G401 (cell line): ENCODE measurements around the gene C20orf96. TPM values are rescaled to one million over a fixed set of nuclear protein-coding genes. Genes with fewer than 3 reads are reported as not detected.
"Not testable (repeated sequence)": the region's sequence is repeated elsewhere in the genome, so short reads cannot be mapped to it uniquely, and the experiment has no call there.

Experiments
- DNase-seq: peaks from one replicate; pipeline ENCODE4 v3.0.0-alpha.2; 2015; ENCODE audit warnings: low spot score
- in situ Hi-C: cut with HindIII; loops from 2 replicates; pipeline ENCODE4 v1.10.0; 2016; ENCODE audit warnings: low sequenced_read_pairs, mixed read lengths
- total RNA-seq: library from RNA; depleted of rRNA; stranded (reverse); fragments of >200 nt; shearing (Covaris generic); gene quantifications from 2 replicates; pipeline ENCODE4 v1.2.3, GENCODE V29; 2014; rRNA removed

The C20orf96 gene
- total RNA-seq, 1 experiment from 2014 or later: 4.5 TPM

- DNase-seq: no peak
- in situ Hi-C loops: no loop called here
Observed at GRCh38 chr20:258269-258858, 32.2 kb downstream of the C20orf96 start.

GRCh38 chr20:257419-257818, 33.1 kb downstream of the C20orf96 start, which contains the start of gene DEFB132:
TSS of gene DEFB132 (plus strand) at chr20:257724. CDS start at chr20:257779, 55 bp downstream.
- in situ Hi-C loops: no loop called here
- DNase-seq: no peak

- in situ Hi-C loops, DNase-seq: not testable (repeated sequence)
Observed at GRCh38 chr20:253447-253846, 37.1 kb downstream of the C20orf96 start.

GRCh38 chr20:252801-253200, 37.7 kb downstream of the C20orf96 start:
- DNase-seq: no peak
- in situ Hi-C loops: no loop called here

GRCh38 chr20:251354-251753, 39.2 kb downstream of the C20orf96 start:
- in situ Hi-C loops: no loop called here
- no peak for DNase-seq

- DNase-seq: no peak
- in situ Hi-C loops: no loop called here
Observed at GRCh38 chr20:242905-243304, 47.6 kb downstream of the C20orf96 start.

GRCh38 chr20:237929-238328, 52.6 kb downstream of the C20orf96 start:
- no peak for DNase-seq

GRCh38 chr20:237489-237888, 53.1 kb downstream of the C20orf96 start:
- in situ Hi-C loops: loop anchor here (5.0 kb wide), 1 partner anchor 95 kb away; no protein-coding TSS in a partner anchor

More at GRCh38 chr20:237929-238328, 52.6 kb downstream of the C20orf96 start:
- in situ Hi-C loops: loop anchor here (5.0 kb wide), 1 partner anchor 94 kb away; no protein-coding TSS in a partner anchor

GRCh38 chr20:235891-236290, 54.7 kb downstream of the C20orf96 start:
- DNase-seq: peak; percentile 24
- in situ Hi-C loops: loop anchor here (5.0 kb wide), 1 partner anchor 96 kb away; no protein-coding TSS in a partner anchor

More at GRCh38 chr20:237489-237888, 53.1 kb downstream of the C20orf96 start:
- no peak for DNase-seq

- no peak for DNase-seq
- in situ Hi-C loops: no loop called here
Observed at GRCh38 chr20:227439-228105, 63.0 kb downstream of the C20orf96 start.

- in situ Hi-C loops: no loop called here
- no peak for DNase-seq
Observed at GRCh38 chr20:226958-227357, 63.6 kb downstream of the C20orf96 start, which contains the start of gene DEFB129. TSS of gene DEFB129 (plus strand) at chr20:227258. CDS start at chr20:227289, 31 bp downstream.

- in situ Hi-C loops: not testable (repeated sequence)
Observed at GRCh38 chr20:225879-226278, 64.7 kb downstream of the C20orf96 start.

GRCh38 chr20:221258-221830, 69.2 kb downstream of the C20orf96 start:
- in situ Hi-C loops: no loop called here
- no peak for DNase-seq

More at GRCh38 chr20:225879-226278, 64.7 kb downstream of the C20orf96 start:
- not testable (repeated sequence) for DNase-seq

Other genes with a start within 250 kb of the C20orf96 start
- not detected in 2 replicates for gene DEFB125, start 203.1 kb downstream of the C20orf96 start, total RNA-seq
- gene DEFB126, start 148.2 kb downstream of the C20orf96 start, total RNA-seq: not detected in 2 replicates
- gene DEFB127, start 133.3 kb downstream of the C20orf96 start, total RNA-seq: not detected in 2 replicates
- gene DEFB128, start 101.0 kb downstream of the C20orf96 start, total RNA-seq: not detected in 2 replicates
- not detected in 2 replicates for gene DEFB129, start 63.5 kb downstream of the C20orf96 start, total RNA-seq
- not detected in 2 replicates for gene DEFB132, start 33.0 kb downstream of the C20orf96 start, total RNA-seq
- 74.3 and 75.1 TPM in 2 replicates for gene ZCCHC3, start 6.8 kb upstream of the C20orf96 start, total RNA-seq
- 9.6 and 12.4 TPM in 2 replicates for gene SOX12, start 34.8 kb upstream of the C20orf96 start, total RNA-seq
- 65.9 and 70.0 TPM in 2 replicates for gene NRSN2, start 56.4 kb upstream of the C20orf96 start, total RNA-seq
- 12.9 and 15.6 TPM in 2 replicates for gene TRIB3, start 90.0 kb upstream of the C20orf96 start, total RNA-seq
- 52.4 and 58.5 TPM in 2 replicates for gene RBCK1, start 117.5 kb upstream of the C20orf96 start, total RNA-seq
- 13.5 and 17.4 TPM in 2 replicates for gene TBC1D20, start 171.8 kb upstream of the C20orf96 start, total RNA-seq